NCI-H1105 treated with DMSO at 0.1 percent for 48 hours (cell line): ENCODE results near the gene DCAF8.

Experiments used
- DNase-seq: peaks from one replicate; lab custom pipeline; 2025; lab: John Stamatoyannopoulos, UW

The DCAF8 gene

GRCh38 chr1:160169553-160170399, 92.6 kb downstream of the DCAF8 start:
- DNase-seq, result no peak

GRCh38 chr1:160168609-160169369, 93.6 kb downstream of the DCAF8 start:
- no peak for DNase-seq

GRCh38 chr1:160168016-160168415, 94.3 kb downstream of the DCAF8 start:
- no peak for DNase-seq

- no peak for DNase-seq
Observed at GRCh38 chr1:160167580-160167979, 94.8 kb downstream of the DCAF8 start.

- no peak for DNase-seq
Observed at GRCh38 chr1:160167056-160167455, 95.3 kb downstream of the DCAF8 start.

GRCh38 chr1:160166166-160166868, 96.0 kb downstream of the DCAF8 start:
- no peak for DNase-seq
